ENCODE results near the gene ACTL7A.

Gene ACTL7A

DNA sequence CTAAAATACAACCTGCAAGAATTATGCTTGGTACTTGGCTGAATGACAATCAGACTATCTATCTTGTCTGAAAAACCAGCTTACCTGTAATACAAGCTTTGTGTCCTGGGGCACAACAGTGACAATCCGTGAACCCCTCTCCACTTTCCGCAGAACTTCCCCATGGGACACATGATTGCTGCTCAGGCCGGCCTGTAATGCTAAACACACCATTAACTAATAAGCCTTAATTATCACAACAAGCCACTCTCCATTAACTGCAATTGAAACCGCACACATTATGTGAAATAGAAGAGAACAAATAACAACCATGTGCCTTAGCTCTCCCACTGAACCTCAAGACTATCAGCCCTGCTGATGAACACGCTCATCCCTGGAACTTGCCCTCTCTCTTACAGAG lies 38.1 kb downstream of the ACTL7A start:
- ATAC-seq (ENCODE audit: low read depth), result no peak
- TF ChIP-seq, protein P1, sequence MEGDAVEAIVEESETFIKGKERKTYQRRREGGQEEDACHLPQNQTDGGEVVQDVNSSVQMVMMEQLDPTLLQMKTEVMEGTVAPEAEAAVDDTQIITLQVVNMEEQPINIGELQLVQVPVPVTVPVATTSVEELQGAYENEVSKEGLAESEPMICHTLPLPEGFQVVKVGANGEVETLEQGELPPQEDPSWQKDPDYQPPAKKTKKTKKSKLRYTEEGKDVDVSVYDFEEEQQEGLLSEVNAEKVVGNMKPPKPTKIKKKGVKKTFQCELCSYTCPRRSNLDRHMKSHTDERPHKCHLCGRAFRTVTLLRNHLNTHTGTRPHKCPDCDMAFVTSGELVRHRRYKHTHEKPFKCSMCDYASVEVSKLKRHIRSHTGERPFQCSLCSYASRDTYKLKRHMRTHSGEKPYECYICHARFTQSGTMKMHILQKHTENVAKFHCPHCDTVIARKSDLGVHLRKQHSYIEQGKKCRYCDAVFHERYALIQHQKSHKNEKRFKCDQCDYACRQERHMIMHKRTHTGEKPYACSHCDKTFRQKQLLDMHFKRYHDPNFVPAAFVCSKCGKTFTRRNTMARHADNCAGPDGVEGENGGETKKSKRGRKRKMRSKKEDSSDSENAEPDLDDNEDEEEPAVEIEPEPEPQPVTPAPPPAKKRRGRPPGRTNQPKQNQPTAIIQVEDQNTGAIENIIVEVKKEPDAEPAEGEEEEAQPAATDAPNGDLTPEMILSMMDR (IDR thresholded peaks at IDR 0.05; ENCODE audit: poor library complexity, severe bottlenecking), result no peak
- peaks cover 92% of the 10 kb centered on the region for H3K36me3 ChIP-seq (ENCODE audit: low read depth)

DNA sequence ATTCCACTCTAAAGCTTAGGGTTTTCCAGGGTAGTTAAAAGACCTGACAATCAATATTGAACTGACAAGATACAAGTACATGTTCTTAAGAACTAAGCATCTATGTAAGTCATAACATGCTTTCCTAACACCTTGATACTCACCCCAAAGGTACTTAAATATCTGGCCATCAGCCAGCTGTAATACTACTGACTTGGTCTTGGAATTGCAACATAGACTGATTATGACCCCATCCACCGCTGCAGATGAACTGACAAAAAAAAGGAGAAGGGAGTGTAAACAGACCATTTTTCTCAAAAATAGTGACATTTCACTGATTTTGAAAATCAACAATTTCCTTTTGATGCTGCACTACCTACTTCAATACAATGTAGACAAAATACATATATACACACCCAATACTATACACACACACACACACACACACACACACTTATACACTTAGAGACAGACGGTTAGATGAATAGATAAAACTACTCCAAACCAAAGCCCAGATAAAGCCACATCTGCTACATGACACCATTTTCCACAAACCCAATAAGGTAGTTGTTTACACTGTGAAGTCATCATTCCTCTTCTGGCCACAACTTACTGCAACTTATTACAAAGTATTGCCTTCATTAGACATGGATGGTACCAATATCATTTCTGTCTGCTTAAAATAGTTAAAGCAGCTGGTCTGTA lies 41.5 kb downstream of the ACTL7A start:
- Histone ChIP-seq H3K4me3 (ENCODE audit: severe bottlenecking) (no peak overlapping the region), H3K9me3 (ENCODE audit: severe bottlenecking) (no peaks in the 10 kb centered on the region), H3K4me1 (ENCODE audit: insufficient read depth, poor library complexity, severe bottlenecking) (no peaks in the 10 kb centered on the region), H3K36me3 (ENCODE audit: low read depth) (peaks cover 90% of the 10 kb centered on the region), H3K27ac (ENCODE audit: poor library complexity, severe bottlenecking) (no peak overlapping the region), H3K27me3 (ENCODE audit: insufficient read depth, poor library complexity, severe bottlenecking) (no peaks in the 10 kb centered on the region)
- TF ChIP-seq, protein P1 (IDR thresholded peaks at IDR 0.05; ENCODE audit: poor library complexity, severe bottlenecking), result no peak
- ATAC-seq (ENCODE audit: low read depth), result no peak
- no peak for DNase-seq (ENCODE audit: low spot score)

More for the DNA sequence above, 38.1 kb downstream of the ACTL7A start:
- Histone ChIP-seq H3K27ac (ENCODE audit: poor library complexity, severe bottlenecking) (no peak overlapping the region), H3K27me3 (ENCODE audit: insufficient read depth, poor library complexity, severe bottlenecking) (no peaks in the 10 kb centered on the region), H3K9me3 (ENCODE audit: severe bottlenecking) (no peaks in the 10 kb centered on the region), H3K4me1 (ENCODE audit: insufficient read depth, poor library complexity, severe bottlenecking) (no peaks in the 10 kb centered on the region), H3K4me3 (ENCODE audit: severe bottlenecking) (no peak overlapping the region)
- no peak for DNase-seq (ENCODE audit: low spot score)

DNA sequence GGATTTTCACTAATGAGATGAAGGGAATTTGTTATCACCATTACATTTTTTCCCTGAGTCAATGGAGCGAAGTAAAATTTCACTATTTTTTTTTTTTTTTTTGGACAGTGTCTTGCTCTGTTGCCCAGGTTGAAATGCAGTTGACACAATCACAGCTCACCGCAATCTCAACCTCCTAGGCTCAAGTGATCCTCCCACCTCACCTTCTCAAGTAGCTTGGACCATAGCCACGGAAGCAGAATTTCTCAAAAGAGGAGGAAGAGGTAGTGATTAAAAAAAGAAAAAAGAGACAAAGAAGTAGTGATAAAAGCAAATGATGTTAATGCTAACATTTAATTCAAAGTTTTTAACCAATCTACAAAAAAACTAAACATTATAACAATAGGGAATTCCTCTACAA lies 42.1 kb downstream of the ACTL7A start:
- no peaks in the 10 kb centered on the region for H3K4me1 ChIP-seq (ENCODE audit: insufficient read depth, poor library complexity, severe bottlenecking)
- no peak overlapping the region for H3K27ac ChIP-seq (ENCODE audit: poor library complexity, severe bottlenecking)
- H3K36me3 ChIP-seq (ENCODE audit: low read depth), result peaks cover 91% of the 10 kb centered on the region

DNA sequence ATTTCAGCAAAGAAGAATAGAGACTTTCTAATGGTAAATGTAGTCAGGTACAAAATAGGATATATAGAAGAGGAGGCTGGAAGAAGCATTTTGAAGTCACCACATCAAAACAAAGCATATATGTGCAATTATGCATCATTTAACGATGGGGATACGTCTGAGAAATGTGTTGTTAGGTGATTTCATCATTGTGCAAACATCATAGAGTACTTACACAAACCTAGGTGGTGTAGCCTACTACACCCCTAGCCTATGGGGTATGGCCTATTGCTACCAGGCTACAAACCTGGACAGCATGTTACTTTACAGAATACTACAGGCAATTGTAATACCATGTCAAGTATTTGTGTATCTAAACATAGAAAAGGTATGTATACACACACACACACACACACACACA lies 43.4 kb downstream of the ACTL7A start:
- TF ChIP-seq, protein P1 (IDR thresholded peaks at IDR 0.05; ENCODE audit: poor library complexity, severe bottlenecking), result no peak
- ATAC-seq (ENCODE audit: low read depth) (no peak), DNase-seq (ENCODE audit: low spot score) (no peak)
- no peaks in the 10 kb centered on the region for H3K27me3 ChIP-seq (ENCODE audit: insufficient read depth, poor library complexity, severe bottlenecking)
- no peak overlapping the region for H3K4me3 ChIP-seq (ENCODE audit: severe bottlenecking)
- H3K27ac ChIP-seq (ENCODE audit: poor library complexity, severe bottlenecking), result no peak overlapping the region
- no peaks in the 10 kb centered on the region for H3K4me1 ChIP-seq (ENCODE audit: insufficient read depth, poor library complexity, severe bottlenecking)
- no peaks in the 10 kb centered on the region for H3K9me3 ChIP-seq (ENCODE audit: severe bottlenecking)
- peaks cover 92% of the 10 kb centered on the region for H3K36me3 ChIP-seq (ENCODE audit: low read depth)

More for the DNA sequence above, 42.1 kb downstream of the ACTL7A start:
- no peak for DNase-seq (ENCODE audit: low spot score)
- Histone ChIP-seq H3K4me3 (ENCODE audit: severe bottlenecking) (no peak overlapping the region), H3K9me3 (ENCODE audit: severe bottlenecking) (no peaks in the 10 kb centered on the region), H3K27me3 (ENCODE audit: insufficient read depth, poor library complexity, severe bottlenecking) (no peaks in the 10 kb centered on the region)
- TF ChIP-seq, protein P1 (IDR thresholded peaks at IDR 0.05; ENCODE audit: poor library complexity, severe bottlenecking), result no peak
- ATAC-seq (ENCODE audit: low read depth), result no peak

DNA sequence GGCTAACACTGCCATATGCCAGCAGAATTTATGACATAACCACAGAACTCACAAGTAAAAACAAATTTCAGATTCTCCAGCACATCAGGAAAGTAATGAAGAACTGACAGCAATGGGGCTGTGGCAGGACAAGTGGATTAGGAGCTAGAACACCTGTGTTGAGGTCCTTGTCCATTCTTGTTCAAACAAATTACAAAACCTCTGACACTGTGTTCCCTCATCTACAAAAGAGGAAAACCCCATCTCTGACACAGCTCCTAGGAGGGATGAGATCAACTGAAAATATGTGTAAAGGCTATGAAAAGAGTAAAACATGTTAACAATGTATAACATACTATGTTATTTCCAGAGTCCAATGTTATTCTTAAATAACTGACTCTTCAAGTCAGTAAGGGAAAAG lies 48.3 kb downstream of the ACTL7A start:
- H3K4me3 ChIP-seq (ENCODE audit: severe bottlenecking), result no peak overlapping the region
- ATAC-seq (ENCODE audit: low read depth) (no peak), DNase-seq (ENCODE audit: low spot score) (no peak)
- no peak overlapping the region for H3K27ac ChIP-seq (ENCODE audit: poor library complexity, severe bottlenecking)
- H3K36me3 ChIP-seq (ENCODE audit: low read depth), result peaks cover 94% of the 10 kb centered on the region
- no peaks in the 10 kb centered on the region for H3K9me3 ChIP-seq (ENCODE audit: severe bottlenecking)
- no peaks in the 10 kb centered on the region for H3K4me1 ChIP-seq (ENCODE audit: insufficient read depth, poor library complexity, severe bottlenecking)
- TF ChIP-seq, protein P1 (IDR thresholded peaks at IDR 0.05; ENCODE audit: poor library complexity, severe bottlenecking), result no peak
- no peaks in the 10 kb centered on the region for H3K27me3 ChIP-seq (ENCODE audit: insufficient read depth, poor library complexity, severe bottlenecking)
